SK-N-MC (cell line): ENCODE results near the gene PPP1R15B.

Experiments used
- EZH2 ChIP-seq: fragments of 200-600 bp; sonication (generic); IDR thresholded peaks from one replicate; pipeline ENCODE4 v1.6.1; 2017; ENCODE audit warnings: antibody characterized with exemption
- FOXP2 ChIP-seq: optimal IDR thresholded peaks from 2 replicates; pipeline ENCODE3; 2011; ENCODE audit warnings: mild to moderate bottlenecking, moderate library complexity; ENCODE audit not compliant: insufficient read depth; ENCODE audit errors: extremely low read length, control extremely low read depth
- POLR2AphosphoS5 ChIP-seq: IDR thresholded peaks from 2 replicates; pipeline ENCODE4 v1.6.1; 2012; ENCODE audit warnings: mild to moderate bottlenecking, low read depth, low read length, borderline replicate concordance

GRCh38 chr1:204376919-204377799 is 34.5 kb downstream of the PPP1R15B start:
- TF ChIP-seq EZH2 (no peak), POLR2AphosphoS5 (no peak), FOXP2 (no peak)
